ENCODE measurements around the gene PIGN.

PIGN gene

DNA sequence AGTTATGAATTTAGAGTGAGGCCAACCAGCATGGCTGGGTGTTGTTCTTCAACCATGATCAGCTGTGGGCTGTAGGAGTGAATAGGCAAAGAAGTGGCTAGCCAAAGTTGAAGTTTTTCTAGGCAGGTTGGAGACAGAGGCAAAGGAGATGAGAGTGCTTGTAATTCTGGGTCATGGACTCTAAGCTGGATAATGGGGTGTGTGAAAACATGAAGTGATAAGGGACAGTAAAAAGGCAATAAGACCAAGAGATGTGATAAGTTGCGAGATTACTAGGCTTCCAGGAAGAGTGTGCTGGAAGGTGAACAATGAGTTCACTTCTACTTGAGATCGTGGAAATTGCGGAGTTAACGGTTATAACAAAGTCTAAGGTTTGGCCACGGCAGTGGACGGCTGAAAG is 175.4 kb downstream of the PIGN start:
- no peak for DNase-seq (ENCODE audit: low read depth in 2 of 2)

DNA sequence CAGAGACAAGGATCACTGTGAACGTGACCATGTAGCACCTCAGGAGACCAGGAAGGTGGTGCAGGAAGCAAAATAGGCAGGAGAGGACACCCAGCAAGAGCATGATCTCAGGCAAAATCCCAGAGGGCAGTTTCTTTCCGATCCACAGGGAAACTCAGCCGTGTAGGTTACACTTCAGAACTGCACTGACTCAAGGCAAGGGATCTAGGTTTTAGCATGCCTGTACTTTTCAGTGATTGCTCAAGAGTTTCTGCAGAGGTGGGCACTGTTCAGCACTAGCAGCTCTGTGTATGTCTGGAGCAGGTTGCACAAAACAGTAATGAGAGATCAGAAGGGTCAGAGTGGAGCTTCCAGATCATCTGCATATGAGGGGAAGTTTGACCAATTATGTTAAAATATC is 177.3 kb downstream of the PIGN start:
- no peak for DNase-seq (ENCODE audit: low read depth in 2 of 2)

GRCh38 chr18:62001396-62001795 is 185.5 kb downstream of the PIGN start:
- no peak for DNase-seq (ENCODE audit: low read depth in 2 of 2)

DNA sequence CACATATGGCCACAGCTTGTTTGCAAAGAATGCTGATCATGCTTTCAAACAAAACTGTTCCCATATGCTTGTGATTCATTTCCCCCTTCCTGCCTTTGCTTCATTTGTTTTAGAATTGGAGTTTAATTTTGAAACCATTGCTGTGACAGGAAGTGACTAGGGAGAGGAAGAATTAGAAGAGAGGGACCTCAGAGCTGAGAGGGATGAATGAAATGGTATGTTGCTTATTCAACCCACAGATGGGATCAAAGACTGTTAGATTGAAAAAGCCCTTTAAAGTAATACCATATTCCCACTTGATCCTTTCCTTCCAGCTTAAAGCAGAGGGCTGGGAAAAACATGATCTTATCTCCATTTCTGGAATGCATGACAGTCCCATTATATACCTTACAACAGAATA is 187.9 kb downstream of the PIGN start:
- DNase-seq (ENCODE audit: low read depth in 2 of 2) = no peak

GRCh38 chr18:61998335-61998734 is 188.5 kb downstream of the PIGN start:
- DNase-seq (ENCODE audit: low read depth in 2 of 2) = no peak

- no peak for DNase-seq (ENCODE audit: low read depth in 2 of 2)
These were observed 191.2 kb downstream of the PIGN start for GRCh38 chr18:61995618-61996017.

GRCh38 chr18:61993831-61994230 is 193.0 kb downstream of the PIGN start:
- no peak for DNase-seq (ENCODE audit: low read depth in 2 of 2)

GRCh38 chr18:61992923-61993322 is 193.9 kb downstream of the PIGN start:
- DNase-seq (ENCODE audit: low read depth in 2 of 2) = no peak

DNA sequence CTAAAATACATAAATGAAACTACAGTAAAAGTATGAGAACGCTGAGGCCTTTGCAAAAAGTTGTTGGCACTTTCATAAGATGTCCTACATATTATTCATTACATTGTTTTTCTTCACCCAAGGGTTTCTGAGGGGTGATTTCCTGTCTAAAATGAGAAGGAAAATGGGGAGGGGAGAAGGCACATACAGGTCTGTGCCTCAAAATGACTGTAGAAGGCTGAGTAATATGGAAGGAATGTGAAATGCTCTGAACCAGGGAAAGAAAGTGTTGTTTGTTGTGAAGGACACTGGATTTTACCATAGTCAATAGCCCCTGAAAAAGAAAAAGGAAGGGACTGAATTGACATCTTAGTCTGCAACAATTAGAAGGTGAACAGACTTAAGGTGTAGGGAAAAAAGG is 194.6 kb downstream of the PIGN start:
- DNase-seq (ENCODE audit: low read depth in 2 of 2) = no peak

DNA sequence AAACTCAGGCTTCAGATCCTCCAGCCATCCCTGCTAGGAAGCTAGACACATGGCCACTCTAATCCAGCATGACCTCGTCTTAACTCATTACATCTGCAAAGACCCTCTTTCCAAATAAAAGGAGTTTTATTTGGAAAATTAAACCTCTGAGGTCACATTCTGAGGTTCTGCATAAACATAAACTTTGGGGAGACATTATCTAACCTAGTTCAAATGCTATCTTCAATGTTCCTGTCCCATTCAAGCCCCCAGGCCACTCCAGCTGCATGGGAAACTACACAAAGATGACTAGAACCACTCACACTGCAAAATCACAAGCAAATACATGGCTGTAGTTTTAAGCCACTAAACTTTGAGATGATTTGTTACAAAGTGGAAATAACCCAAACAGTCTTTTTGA is 195.0 kb downstream of the PIGN start:
- no peak for DNase-seq (ENCODE audit: low read depth in 2 of 2)

GRCh38 chr18:61991201-61991600 is 195.7 kb downstream of the PIGN start:
- DNase-seq (ENCODE audit: low read depth in 2 of 2) = no peak
